HepG2 (cell line): ENCODE measurements around the gene GCHFR. TPM values are rescaled to one million over a fixed set of nuclear protein-coding genes. Genes with fewer than 3 reads are reported as not detected.

Source experiments
- CAMTA2 ChIP-seq: sonication (generic); formaldehyde crosslinking; IDR thresholded peaks from 2 replicates; pipeline ENCODE4 v1.4.0; 2020; ENCODE audit warnings: mild to moderate bottlenecking, missing genetic modification reagents, borderline replicate concordance
- CBX5 ChIP-seq: sonication (generic); formaldehyde crosslinking; IDR thresholded peaks from 2 replicates; pipeline ENCODE4 v1.4.0; 2020; ENCODE audit warnings: missing genetic modification reagents, borderline replicate concordance
- EEA1 ChIP-seq: sonication (generic); formaldehyde crosslinking; IDR thresholded peaks from 2 replicates; pipeline ENCODE4 v1.5.1; 2020; ENCODE audit warnings: mild to moderate bottlenecking, missing genetic modification reagents, borderline replicate concordance
- EED ChIP-seq: sonication (generic); formaldehyde crosslinking; IDR thresholded peaks from 2 replicates; pipeline ENCODE4 v1.5.0; 2020; ENCODE audit warnings: mild to moderate bottlenecking, missing genetic modification reagents
- ETV5 ChIP-seq: IDR thresholded peaks from 2 replicates; pipeline ENCODE4 v1.6.1; 2018; ENCODE audit warnings: missing biosample characterization, missing genetic modification reagents, inconsistent platforms, borderline replicate concordance
- KLF9 ChIP-seq: IDR thresholded peaks from 2 replicates; pipeline ENCODE4 v1.6.1; 2016; ENCODE audit warnings: low read depth
- MED1 ChIP-seq: sonication (generic); formaldehyde crosslinking; IDR thresholded peaks from 2 replicates; pipeline ENCODE4 v1.4.0; 2020; ENCODE audit warnings: missing genetic modification reagents
- NPAS2 ChIP-seq: sonication (generic); formaldehyde crosslinking; IDR thresholded peaks from 2 replicates; pipeline ENCODE4 v1.8.0; 2022; ENCODE audit warnings: mild to moderate bottlenecking, missing genetic modification reagents, borderline replicate concordance
- PHF5A ChIP-seq: IDR thresholded peaks from one replicate; pipeline ENCODE4 v1.6.1; 2018; ENCODE audit warnings: low read depth, missing genetic modification reagents; ENCODE audit not compliant: unreplicated experiment
- SIX4 ChIP-seq: sonication (generic); formaldehyde crosslinking; IDR thresholded peaks from 2 replicates; pipeline ENCODE4 v1.4.0; 2020; ENCODE audit warnings: missing genetic modification reagents
- SMAD3 ChIP-seq: sonication (generic); formaldehyde crosslinking; IDR thresholded peaks from 2 replicates; pipeline ENCODE4 v1.4.0; 2020; ENCODE audit warnings: missing genetic modification reagents
- SNRNP70 ChIP-seq: fragments of 200-400 bp; formaldehyde crosslinking; IDR thresholded peaks from 2 replicates; pipeline ENCODE4 v1.6.1; 2017; ENCODE audit warnings: mild to moderate bottlenecking, low read depth, low read length, moderate library complexity
- ZFP36 ChIP-seq: fragments of 150-350 bp; IDR thresholded peaks from 2 replicates; pipeline ENCODE4 v1.6.1; 2018; ENCODE audit warnings: borderline replicate concordance, low read length, low read depth; ENCODE audit not compliant: partially characterized antibody
- ZNF138 ChIP-seq: sonication (generic); formaldehyde crosslinking; IDR thresholded peaks from 2 replicates; pipeline ENCODE4 v1.5.0; 2020; ENCODE audit warnings: mild to moderate bottlenecking, low read depth, missing genetic modification reagents
- ZNF326 ChIP-seq: sonication (generic); formaldehyde crosslinking; IDR thresholded peaks from 2 replicates; pipeline ENCODE4 v1.4.0; 2020; ENCODE audit warnings: missing genetic modification reagents, borderline replicate concordance
- ZNF629 ChIP-seq: sonication (generic); formaldehyde crosslinking; conservative IDR thresholded peaks from 2 replicates; pipeline ENCODE4 v1.5.0; 2020; ENCODE audit warnings: missing genetic modification reagents
- ZNF781 ChIP-seq: sonication (generic); formaldehyde crosslinking; IDR thresholded peaks from 2 replicates; pipeline ENCODE4 v1.5.1; 2020; ENCODE audit warnings: borderline replicate concordance, mild to moderate bottlenecking, missing genetic modification reagents; ENCODE audit errors: not compliant biosample characterization
- polyA plus RNA-seq, 8 experiments: library from polyadenylated mRNA; depleted of rRNA in 3 of 8; stranded (reverse) in 7 of 8; unstranded in 1 of 8; fragments of >200 nt; fragmentation: Illumina TruSeq in 4 of 8; extraction: Trizol in 4 of 8; gene quantifications; 2 replicates each; pipeline versions ENCODE4 v1.2.1 to v1.2.3, GENCODE V29; 2011 to 2016; ENCODE audit warnings: low read depth in 4 of 8, missing spikeins in 1 of 8, mixed read lengths in 1 of 8; ENCODE audit not compliant: insufficient read depth in 1 of 8
- total RNA-seq, 5 experiments: library from RNA; depleted of rRNA; stranded (reverse); fragments of >200 nt; fragmentation: Illumina TruSeq; extraction: Trizol; gene quantifications; 2 replicates each; pipeline ENCODE4 v1.2.3, GENCODE V29; 2016; ENCODE audit warnings: low read depth in 1 of 5
- TF ChIP-seq, protein P1 (sequence below): sonication (generic); formaldehyde crosslinking; conservative IDR thresholded peaks from 2 replicates; pipeline ENCODE4 v1.5.0; 2020; ENCODE audit warnings: missing genetic modification reagents
- TF ChIP-seq, protein P2 (sequence below): sonication (generic); formaldehyde crosslinking; IDR thresholded peaks from 2 replicates; pipeline ENCODE4 v1.4.0; 2020; ENCODE audit warnings: missing genetic modification reagents
- TF ChIP-seq, protein P3 (sequence below): IDR thresholded peaks from 2 replicates; pipeline ENCODE4 v1.4.0; 2020; ENCODE audit warnings: mild to moderate bottlenecking, missing genetic modification reagents

Gene GCHFR
- total and polyA plus RNA-seq, 2 of the 13 experiments (the other 11 are each of a cell fraction or from before 2014, with no cell fraction given), result 51.5 to 92.4 TPM

DNA sequence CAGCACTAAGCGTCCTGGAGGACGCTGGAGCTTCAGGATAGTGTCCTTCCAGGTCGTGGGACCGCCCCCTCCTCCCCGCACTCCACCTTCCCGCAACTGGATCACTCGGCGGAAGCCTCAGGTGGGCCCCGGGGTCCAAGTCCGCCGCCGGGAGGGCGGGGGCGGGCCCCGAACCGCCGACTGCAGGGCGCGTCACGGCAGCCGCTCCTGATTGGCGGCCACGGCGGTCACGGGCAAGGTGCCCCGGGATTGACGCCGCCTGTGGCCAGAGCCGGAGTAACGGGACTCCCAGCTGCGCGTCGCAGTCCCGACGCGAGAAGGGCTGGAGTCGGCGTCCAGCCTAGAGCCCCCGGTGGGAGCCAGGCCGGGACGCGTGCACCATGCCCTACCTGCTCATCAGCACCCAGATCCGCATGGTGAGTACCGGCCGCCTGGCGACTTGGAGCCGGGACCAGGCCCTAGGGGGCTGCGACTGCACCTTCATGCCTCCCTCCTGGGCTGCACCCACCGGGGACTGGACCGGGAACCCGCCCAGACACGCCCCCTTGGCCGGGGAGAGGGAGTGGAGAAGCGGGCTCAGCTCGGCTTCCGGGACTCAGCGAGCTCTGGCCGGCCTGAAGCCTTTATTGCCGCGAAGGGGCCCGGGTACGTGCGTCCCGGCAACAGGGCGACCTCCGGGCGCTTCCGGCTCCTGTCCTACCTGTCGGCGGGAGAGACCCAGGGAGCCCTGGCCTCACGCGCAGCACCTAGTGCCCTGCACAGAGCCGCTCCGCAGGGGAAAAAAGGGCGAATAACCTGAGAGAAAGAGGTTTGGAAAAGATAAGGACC, at the start of gene GCHFR (continued):
- TF ChIP-seq ETV5 (peak; percentile 70; the same call in 1 of the 2 replicates), ZNF629 (no peak; the same call in 1 of the 2 replicates), EEA1 (peak; percentile 97; the same call in 1 of the 2 replicates), ZNF138 (CRISPR knock-in tag) (peak; percentile 73), PHF5A (CRISPR knock-in tag) (no peak), EED (CRISPR knock-in tag) (no peak; the same call in 1 of the 2 replicates), ZNF781 (CRISPR knock-in tag) (peak; percentile 82), SIX4 (CRISPR knock-in tag) (no peak; the same call in 1 of the 2 replicates), SNRNP70 (no peak), MED1 (CRISPR knock-in tag) (peak; percentile 24; the same call in 1 of the 2 replicates), ZFP36 (no peak), CAMTA2 (CRISPR knock-in tag) (peak; percentile 85), CBX5 (CRISPR knock-in tag) (no peak; the same call in 1 of the 2 replicates), NPAS2 (CRISPR knock-in tag) (no peak), KLF9 (peak; percentile 92), ZNF326 (peak; percentile 63; the same call in 1 of the 2 replicates), SMAD3 (CRISPR knock-in tag) (0 out of 2 replicates have a peak, but pooled peaks have one; percentile 9)
- TF ChIP-seq, protein P1, sequence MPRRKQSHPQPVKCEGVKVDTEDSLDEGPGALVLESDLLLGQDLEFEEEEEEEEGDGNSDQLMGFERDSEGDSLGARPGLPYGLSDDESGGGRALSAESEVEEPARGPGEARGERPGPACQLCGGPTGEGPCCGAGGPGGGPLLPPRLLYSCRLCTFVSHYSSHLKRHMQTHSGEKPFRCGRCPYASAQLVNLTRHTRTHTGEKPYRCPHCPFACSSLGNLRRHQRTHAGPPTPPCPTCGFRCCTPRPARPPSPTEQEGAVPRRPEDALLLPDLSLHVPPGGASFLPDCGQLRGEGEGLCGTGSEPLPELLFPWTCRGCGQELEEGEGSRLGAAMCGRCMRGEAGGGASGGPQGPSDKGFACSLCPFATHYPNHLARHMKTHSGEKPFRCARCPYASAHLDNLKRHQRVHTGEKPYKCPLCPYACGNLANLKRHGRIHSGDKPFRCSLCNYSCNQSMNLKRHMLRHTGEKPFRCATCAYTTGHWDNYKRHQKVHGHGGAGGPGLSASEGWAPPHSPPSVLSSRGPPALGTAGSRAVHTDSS (CRISPR knock-in tag), result no peak
- TF ChIP-seq, protein P2, sequence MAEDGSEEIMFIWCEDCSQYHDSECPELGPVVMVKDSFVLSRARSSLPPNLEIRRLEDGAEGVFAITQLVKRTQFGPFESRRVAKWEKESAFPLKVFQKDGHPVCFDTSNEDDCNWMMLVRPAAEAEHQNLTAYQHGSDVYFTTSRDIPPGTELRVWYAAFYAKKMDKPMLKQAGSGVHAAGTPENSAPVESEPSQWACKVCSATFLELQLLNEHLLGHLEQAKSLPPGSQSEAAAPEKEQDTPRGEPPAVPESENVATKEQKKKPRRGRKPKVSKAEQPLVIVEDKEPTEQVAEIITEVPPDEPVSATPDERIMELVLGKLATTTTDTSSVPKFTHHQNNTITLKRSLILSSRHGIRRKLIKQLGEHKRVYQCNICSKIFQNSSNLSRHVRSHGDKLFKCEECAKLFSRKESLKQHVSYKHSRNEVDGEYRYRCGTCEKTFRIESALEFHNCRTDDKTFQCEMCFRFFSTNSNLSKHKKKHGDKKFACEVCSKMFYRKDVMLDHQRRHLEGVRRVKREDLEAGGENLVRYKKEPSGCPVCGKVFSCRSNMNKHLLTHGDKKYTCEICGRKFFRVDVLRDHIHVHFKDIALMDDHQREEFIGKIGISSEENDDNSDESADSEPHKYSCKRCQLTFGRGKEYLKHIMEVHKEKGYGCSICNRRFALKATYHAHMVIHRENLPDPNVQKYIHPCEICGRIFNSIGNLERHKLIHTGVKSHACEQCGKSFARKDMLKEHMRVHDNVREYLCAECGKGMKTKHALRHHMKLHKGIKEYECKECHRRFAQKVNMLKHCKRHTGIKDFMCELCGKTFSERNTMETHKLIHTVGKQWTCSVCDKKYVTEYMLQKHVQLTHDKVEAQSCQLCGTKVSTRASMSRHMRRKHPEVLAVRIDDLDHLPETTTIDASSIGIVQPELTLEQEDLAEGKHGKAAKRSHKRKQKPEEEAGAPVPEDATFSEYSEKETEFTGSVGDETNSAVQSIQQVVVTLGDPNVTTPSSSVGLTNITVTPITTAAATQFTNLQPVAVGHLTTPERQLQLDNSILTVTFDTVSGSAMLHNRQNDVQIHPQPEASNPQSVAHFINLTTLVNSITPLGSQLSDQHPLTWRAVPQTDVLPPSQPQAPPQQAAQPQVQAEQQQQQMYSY (CRISPR knock-in tag), result no peak
- TF ChIP-seq, protein P3, sequence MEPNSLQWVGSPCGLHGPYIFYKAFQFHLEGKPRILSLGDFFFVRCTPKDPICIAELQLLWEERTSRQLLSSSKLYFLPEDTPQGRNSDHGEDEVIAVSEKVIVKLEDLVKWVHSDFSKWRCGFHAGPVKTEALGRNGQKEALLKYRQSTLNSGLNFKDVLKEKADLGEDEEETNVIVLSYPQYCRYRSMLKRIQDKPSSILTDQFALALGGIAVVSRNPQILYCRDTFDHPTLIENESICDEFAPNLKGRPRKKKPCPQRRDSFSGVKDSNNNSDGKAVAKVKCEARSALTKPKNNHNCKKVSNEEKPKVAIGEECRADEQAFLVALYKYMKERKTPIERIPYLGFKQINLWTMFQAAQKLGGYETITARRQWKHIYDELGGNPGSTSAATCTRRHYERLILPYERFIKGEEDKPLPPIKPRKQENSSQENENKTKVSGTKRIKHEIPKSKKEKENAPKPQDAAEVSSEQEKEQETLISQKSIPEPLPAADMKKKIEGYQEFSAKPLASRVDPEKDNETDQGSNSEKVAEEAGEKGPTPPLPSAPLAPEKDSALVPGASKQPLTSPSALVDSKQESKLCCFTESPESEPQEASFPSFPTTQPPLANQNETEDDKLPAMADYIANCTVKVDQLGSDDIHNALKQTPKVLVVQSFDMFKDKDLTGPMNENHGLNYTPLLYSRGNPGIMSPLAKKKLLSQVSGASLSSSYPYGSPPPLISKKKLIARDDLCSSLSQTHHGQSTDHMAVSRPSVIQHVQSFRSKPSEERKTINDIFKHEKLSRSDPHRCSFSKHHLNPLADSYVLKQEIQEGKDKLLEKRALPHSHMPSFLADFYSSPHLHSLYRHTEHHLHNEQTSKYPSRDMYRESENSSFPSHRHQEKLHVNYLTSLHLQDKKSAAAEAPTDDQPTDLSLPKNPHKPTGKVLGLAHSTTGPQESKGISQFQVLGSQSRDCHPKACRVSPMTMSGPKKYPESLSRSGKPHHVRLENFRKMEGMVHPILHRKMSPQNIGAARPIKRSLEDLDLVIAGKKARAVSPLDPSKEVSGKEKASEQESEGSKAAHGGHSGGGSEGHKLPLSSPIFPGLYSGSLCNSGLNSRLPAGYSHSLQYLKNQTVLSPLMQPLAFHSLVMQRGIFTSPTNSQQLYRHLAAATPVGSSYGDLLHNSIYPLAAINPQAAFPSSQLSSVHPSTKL, result peak; percentile 45; the same call in 1 of the 2 replicates
